ENCODE data around the gene STX16.

STX16 gene

GRCh38 chr20:58707770-58708169 is 56.7 kb downstream of the STX16 start:
- TF ChIP-seq REST (IDR thresholded peaks at IDR 0.05; ENCODE audit: insufficient read depth in 1 of 2, low read depth in 2 of 2, low read length in 2 of 2): no peak
- no peak for TF ChIP-seq POLR2AphosphoS5 (IDR thresholded peaks at IDR 0.05; ENCODE audit: low read depth, low read length)
- no peak for TF ChIP-seq SIN3A (IDR thresholded peaks at IDR 0.05; ENCODE audit: borderline replicate concordance, insufficient read depth, low read length)
- no peak for TF ChIP-seq FOXP2 (optimal IDR thresholded peaks at IDR 0.05; ENCODE audit: borderline replicate concordance, extremely low read depth, extremely low read length, insufficient read depth)
- no peak for TF ChIP-seq TAF1 (IDR thresholded peaks at IDR 0.05; ENCODE audit: borderline replicate concordance, insufficient read depth, low read length)

- no peak for TF ChIP-seq FOXP2 (optimal IDR thresholded peaks at IDR 0.05; ENCODE audit: borderline replicate concordance, extremely low read depth, extremely low read length, insufficient read depth)
- TF ChIP-seq REST (IDR thresholded peaks at IDR 0.05; ENCODE audit: insufficient read depth in 1 of 2, low read depth in 2 of 2, low read length in 2 of 2): no peak
- no peak for TF ChIP-seq POLR2AphosphoS5 (IDR thresholded peaks at IDR 0.05; ENCODE audit: low read depth, low read length)
- TF ChIP-seq SIN3A (IDR thresholded peaks at IDR 0.05; ENCODE audit: borderline replicate concordance, insufficient read depth, low read length): no peak
- TF ChIP-seq TAF1 (IDR thresholded peaks at IDR 0.05; ENCODE audit: borderline replicate concordance, insufficient read depth, low read length): no peak
Observed at GRCh38 chr20:58708246-58708931, 57.3 kb downstream of the STX16 start.

- TF ChIP-seq SIN3A (IDR thresholded peaks at IDR 0.05; ENCODE audit: borderline replicate concordance, insufficient read depth, low read length) (no peak), TAF1 (IDR thresholded peaks at IDR 0.05; ENCODE audit: borderline replicate concordance, insufficient read depth, low read length) (no peak), POLR2AphosphoS5 (IDR thresholded peaks at IDR 0.05; ENCODE audit: low read depth, low read length) (no peak), REST (IDR thresholded peaks at IDR 0.05; ENCODE audit: insufficient read depth in 1 of 2, low read depth in 2 of 2, low read length in 2 of 2) (no peak), FOXP2 (optimal IDR thresholded peaks at IDR 0.05; ENCODE audit: borderline replicate concordance, extremely low read depth, extremely low read length, insufficient read depth) (no peak)
Observed at GRCh38 chr20:58709013-58709702, 58.1 kb downstream of the STX16 start.

GRCh38 chr20:58709703-58710039 is 58.6 kb downstream of the STX16 start:
- TF ChIP-seq POLR2AphosphoS5 (IDR thresholded peaks at IDR 0.05; ENCODE audit: low read depth, low read length) (no peak), SIN3A (IDR thresholded peaks at IDR 0.05; ENCODE audit: borderline replicate concordance, insufficient read depth, low read length) (no peak), TAF1 (IDR thresholded peaks at IDR 0.05; ENCODE audit: borderline replicate concordance, insufficient read depth, low read length) (no peak), FOXP2 (optimal IDR thresholded peaks at IDR 0.05; ENCODE audit: borderline replicate concordance, extremely low read depth, extremely low read length, insufficient read depth) (no peak), REST (IDR thresholded peaks at IDR 0.05; ENCODE audit: insufficient read depth in 1 of 2, low read depth in 2 of 2, low read length in 2 of 2) (no peak)

Measured in PFSK-1 (cell line).